HepG2 (cell line): ENCODE results near the gene C2orf49. TPM values are rescaled to one million over a fixed set of nuclear protein-coding genes. Genes with fewer than 3 reads are reported as not detected.
A peak's percentile ranks its signal among the peaks of the same experiment; 100 is the strongest.

Experiments used
- ASH2L ChIP-seq: fragments of 300-600, 200-600 bp; sonication (generic); IDR thresholded peaks from 2 replicates; pipeline ENCODE4 v1.7.0; 2017; ENCODE audit warnings: low read depth, mild to moderate bottlenecking, moderate library complexity, mixed read lengths, low read length; ENCODE audit not compliant: insufficient read length
- ATRX ChIP-seq: sonication (generic); formaldehyde crosslinking; IDR thresholded peaks from 2 replicates; pipeline ENCODE4 v1.4.0; 2020; ENCODE audit warnings: missing genetic modification reagents, borderline replicate concordance
- CCAR2 ChIP-seq: fragments of 200-400 bp; formaldehyde crosslinking; optimal IDR thresholded peaks from 2 replicates; pipeline ENCODE3; 2018; ENCODE audit warnings: low read depth, mild to moderate bottlenecking, low read length, moderate library complexity
- CREBL2 ChIP-seq: sonication (generic); formaldehyde crosslinking; IDR thresholded peaks from 2 replicates; pipeline ENCODE4 v1.8.1; 2023; ENCODE audit warnings: missing genetic modification reagents, mild to moderate bottlenecking, borderline replicate concordance
- GPN1 ChIP-seq: sonication (generic); formaldehyde crosslinking; IDR thresholded peaks from 2 replicates; pipeline ENCODE4 v1.5.1; 2020; ENCODE audit warnings: missing genetic modification reagents, borderline replicate concordance
- HDAC6 ChIP-seq: fragments of 200-600 bp; sonication (generic); IDR thresholded peaks from 2 replicates; pipeline ENCODE4 v1.7.0; 2017; ENCODE audit warnings: mild to moderate bottlenecking, antibody characterized with exemption, low read length, low read depth
- IKZF5 ChIP-seq: IDR thresholded peaks from 2 replicates; pipeline ENCODE4 v1.6.1; 2018; ENCODE audit warnings: missing genetic modification reagents, mild to moderate bottlenecking, missing compliant biosample characterization
- JUN ChIP-seq: sonication (generic); formaldehyde crosslinking; IDR thresholded peaks from 2 replicates; pipeline ENCODE4 v1.4.0; 2020; ENCODE audit warnings: mild to moderate bottlenecking, missing genetic modification reagents
- JUNB ChIP-seq: sonication (generic); formaldehyde crosslinking; IDR thresholded peaks from 2 replicates; pipeline ENCODE4 v1.8.0; 2022; ENCODE audit warnings: missing genetic modification reagents, mild to moderate bottlenecking, borderline replicate concordance
- JUND ChIP-seq: sonication (generic); formaldehyde crosslinking; IDR thresholded peaks from 2 replicates; pipeline ENCODE4 v1.8.0; 2022; ENCODE audit warnings: mild to moderate bottlenecking, missing genetic modification reagents
- KAT8 ChIP-seq: IDR thresholded peaks from 2 replicates; pipeline ENCODE4 v1.6.1; 2016; ENCODE audit warnings: missing genetic modification reagents, missing compliant biosample characterization
- NCOA2 ChIP-seq: sonication (generic); formaldehyde crosslinking; IDR thresholded peaks from 2 replicates; pipeline ENCODE4 v1.8.0; 2022; ENCODE audit warnings: inconsistent platforms
- NFIB ChIP-seq: sonication (generic); formaldehyde crosslinking; IDR thresholded peaks from 2 replicates; pipeline ENCODE4 v1.9.0; 2021; ENCODE audit warnings: missing genetic modification reagents, mild to moderate bottlenecking, borderline replicate concordance
- NPAS2 ChIP-seq: sonication (generic); formaldehyde crosslinking; IDR thresholded peaks from 2 replicates; pipeline ENCODE4 v1.8.0; 2022; ENCODE audit warnings: mild to moderate bottlenecking, missing genetic modification reagents, borderline replicate concordance
- RNF2 ChIP-seq: fragments of 450-650 bp; conservative IDR thresholded peaks from 2 replicates; pipeline ENCODE4 v1.6.1; 2016; ENCODE audit warnings: low read depth
- STAT5B ChIP-seq: sonication (generic); formaldehyde crosslinking; IDR thresholded peaks from 2 replicates; pipeline ENCODE4 v1.4.0; 2020; ENCODE audit warnings: missing genetic modification reagents
- ZBTB46 ChIP-seq: sonication (generic); formaldehyde crosslinking; IDR thresholded peaks from 2 replicates; pipeline ENCODE4 v1.4.0; 2020; ENCODE audit warnings: mild to moderate bottlenecking, missing genetic modification reagents, borderline replicate concordance
- ZFP37 ChIP-seq: sonication (generic); formaldehyde crosslinking; IDR thresholded peaks from 2 replicates; pipeline ENCODE4 v1.4.0; 2020; ENCODE audit warnings: missing genetic modification reagents, borderline replicate concordance
- ZNF234 ChIP-seq: sonication (generic); formaldehyde crosslinking; conservative IDR thresholded peaks from 2 replicates; pipeline ENCODE4 v1.5.1; 2020; ENCODE audit warnings: mild to moderate bottlenecking, missing genetic modification reagents
- ZNF260 ChIP-seq: sonication (generic); formaldehyde crosslinking; IDR thresholded peaks from 2 replicates; pipeline ENCODE4 v1.4.0; 2020; ENCODE audit warnings: missing genetic modification reagents, low read depth, mild to moderate bottlenecking, borderline replicate concordance
- ZNF354B ChIP-seq: sonication (generic); formaldehyde crosslinking; IDR thresholded peaks from 2 replicates; pipeline ENCODE4 v1.8.0; 2022; ENCODE audit warnings: mild to moderate bottlenecking, missing genetic modification reagents
- ZNF446 ChIP-seq: sonication (generic); formaldehyde crosslinking; IDR thresholded peaks from 2 replicates; pipeline ENCODE4 v1.5.0; 2020; ENCODE audit warnings: mild to moderate bottlenecking, missing genetic modification reagents
- ZNF629 ChIP-seq: sonication (generic); formaldehyde crosslinking; conservative IDR thresholded peaks from 2 replicates; pipeline ENCODE4 v1.5.0; 2020; ENCODE audit warnings: missing genetic modification reagents
- ZNF768 ChIP-seq: sonication (generic); formaldehyde crosslinking; IDR thresholded peaks from 2 replicates; pipeline ENCODE4 v1.4.0; 2020; ENCODE audit warnings: missing genetic modification reagents
- ZSCAN12 ChIP-seq: sonication (generic); formaldehyde crosslinking; IDR thresholded peaks from 2 replicates; pipeline ENCODE4 v1.9.0; 2021; ENCODE audit warnings: mild to moderate bottlenecking, missing genetic modification reagents
- ZSCAN9 ChIP-seq: IDR thresholded peaks from 2 replicates; pipeline ENCODE4 v1.6.1; 2016; ENCODE audit warnings: borderline replicate concordance
- polyA plus RNA-seq, 8 experiments: library from polyadenylated mRNA; depleted of rRNA in 3 of 8; stranded (reverse) in 7 of 8; unstranded in 1 of 8; fragments of >200 nt; fragmentation: Illumina TruSeq in 4 of 8; extraction: Trizol in 4 of 8; gene quantifications; 2 replicates each; pipeline versions ENCODE4 v1.2.1 to v1.2.3, GENCODE V29; 2011 to 2016; ENCODE audit warnings: low read depth in 4 of 8, missing spikeins in 1 of 8, mixed read lengths in 1 of 8; ENCODE audit not compliant: insufficient read depth in 1 of 8
- total RNA-seq, 5 experiments: library from RNA; depleted of rRNA; stranded (reverse); fragments of >200 nt; fragmentation: Illumina TruSeq; extraction: Trizol; gene quantifications; 2 replicates each; pipeline ENCODE4 v1.2.3, GENCODE V29; 2016; ENCODE audit warnings: low read depth in 1 of 5

The C2orf49 gene
- total and polyA plus RNA-seq, 2 of the 13 experiments (the other 11 are each of a cell fraction or from before 2014, with no cell fraction given): 24.7 to 28.8 TPM

- TF ChIP-seq ZNF260: no peak
- peak; percentile 30 for TF ChIP-seq ASH2L
- no peak for TF ChIP-seq GPN1 (CRISPR knock-in tag)
- no peak for TF ChIP-seq CCAR2
- TF ChIP-seq NCOA2 (CRISPR knock-in tag): peak; percentile 55; the same call in 1 of the 2 replicates
- no peak for TF ChIP-seq ZBTB46 (CRISPR knock-in tag)
- no peak for TF ChIP-seq ZFP37
- TF ChIP-seq ZNF768 (CRISPR knock-in tag): no peak
- peak; percentile 79; the same call in 1 of the 2 replicates for TF ChIP-seq ZSCAN9 (CRISPR knock-in tag)
- TF ChIP-seq ZNF446 (CRISPR knock-in tag): no peak
- no peak for TF ChIP-seq JUND
- no peak for TF ChIP-seq HDAC6
- no peak for TF ChIP-seq RNF2
- TF ChIP-seq KAT8 (CRISPR knock-in tag): no peak; the same call in 1 of the 2 replicates
- no peak for TF ChIP-seq NFIB (CRISPR knock-in tag)
- TF ChIP-seq ZSCAN12 (CRISPR knock-in tag): no peak
- no peak for TF ChIP-seq NPAS2 (CRISPR knock-in tag)
- no peak for TF ChIP-seq IKZF5 (CRISPR knock-in tag)
- TF ChIP-seq ZNF629 (CRISPR knock-in tag): peak; percentile 62
- TF ChIP-seq STAT5B (CRISPR knock-in tag): no peak
- TF ChIP-seq ZNF354B (CRISPR knock-in tag): no peak
- TF ChIP-seq ZNF234 (CRISPR knock-in tag): no peak
- no peak for TF ChIP-seq CREBL2
- TF ChIP-seq JUNB: no peak
- no peak for TF ChIP-seq JUN
- no peak for TF ChIP-seq ATRX (CRISPR knock-in tag)
These were observed 48.6 kb downstream of the C2orf49 start (continued) for GRCh38 chr2:105385731-105386540.
